SH-SY5Y (cell line): ENCODE measurements around the gene CCR5.

Experiments used
- GATA2 ChIP-seq: IDR thresholded peaks from 2 replicates; pipeline ENCODE4 v1.6.1; 2011; ENCODE audit warnings: mild to moderate bottlenecking, low read depth, low read length
- GATA3 ChIP-seq: IDR thresholded peaks from 2 replicates; pipeline ENCODE4 v1.6.1; 2011; ENCODE audit warnings: low read depth, mild to moderate bottlenecking, low read length, moderate library complexity

DNA sequence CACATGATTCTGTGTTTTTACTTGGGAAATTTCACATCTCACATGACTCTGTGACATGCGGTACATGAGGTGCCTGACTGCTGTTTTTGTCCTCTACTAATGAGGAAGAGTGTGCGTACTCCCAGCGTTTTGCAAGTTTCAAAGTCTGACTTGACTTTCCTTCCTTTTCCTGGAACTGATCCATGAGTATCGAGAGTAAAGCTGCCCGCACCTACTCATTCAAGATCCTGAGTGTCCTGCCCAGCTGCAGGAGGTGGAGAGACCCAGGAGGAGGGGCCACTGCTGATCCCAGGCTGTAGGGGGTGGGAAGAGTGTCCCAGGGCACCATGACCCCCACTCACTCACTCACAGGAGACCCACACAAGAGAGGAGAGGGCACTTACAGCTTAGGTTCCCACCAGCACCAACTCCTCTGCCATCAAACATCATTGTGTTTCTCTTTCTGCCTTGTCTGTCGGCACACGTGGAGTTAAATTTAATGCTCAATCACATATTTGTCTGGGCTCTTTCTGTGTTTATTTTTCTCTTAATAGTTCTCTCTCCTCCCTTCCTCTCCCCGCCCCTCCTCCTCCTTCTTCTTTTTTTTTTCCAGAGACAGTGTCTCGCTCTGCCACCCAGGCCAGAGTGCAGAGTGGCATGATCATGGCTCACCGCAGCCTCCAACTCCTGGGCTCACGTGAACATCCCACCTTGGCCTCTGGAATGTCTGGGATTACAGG lies 34.7 kb downstream of the CCR5 start:
- no peak for TF ChIP-seq GATA3
- TF ChIP-seq GATA2, result no peak
